Kidney (tissue), 14 donors: ENCODE results near the gene CDH13. TPM values are rescaled to one million over a fixed set of nuclear protein-coding genes. Genes with fewer than 3 reads are reported as not detected.

Experiments used
- DNase-seq, 5 donors: peaks; one replicate each; pipeline ENCODE4 v3.0.0-alpha.2; 2013 to 2020
- FAIRE-seq: peaks from 2 replicates; lab custom pipeline; 2012; peaks lifted over from hg19 to GRCh38; lab: Jason Lieb, UNC
- H3K27ac ChIP-seq, 2 donors: one replicate each; pipeline ENCODE4 v1.7.0; 2013; ENCODE audit warnings: low read depth in 2 of 2, low read length in 2 of 2, inconsistent platforms in 1 of 2
- H3K27me3 ChIP-seq: one replicate; pipeline ENCODE4 v1.7.1; 2013; ENCODE audit warnings: low read length, inconsistent platforms; ENCODE audit not compliant: control insufficient read depth, insufficient read depth
- H3K36me3 ChIP-seq, 3 donors: one replicate each; pipeline versions ENCODE4 v1.7.0 to v1.7.1; 2013; ENCODE audit warnings: low read length in 3 of 3, control low read depth in 1 of 3, inconsistent platforms in 1 of 3; ENCODE audit not compliant: insufficient read depth in 3 of 3, control insufficient read depth in 2 of 3
- H3K4me1 ChIP-seq, 3 donors: one replicate each; pipeline versions ENCODE4 v1.7.0 to v1.7.1; 2013; ENCODE audit warnings: low read length in 3 of 3, inconsistent platforms in 1 of 3, low read depth in 1 of 3; ENCODE audit not compliant: control insufficient read depth in 2 of 3, insufficient read depth in 2 of 3
- H3K4me3 ChIP-seq, 3 donors: one replicate each; pipeline versions ENCODE4 v1.7.0 to v1.8.1; 2013; ENCODE audit warnings: low read length in 3 of 3, control low read depth in 1 of 3, inconsistent platforms in 1 of 3
- H3K9ac ChIP-seq, 3 donors: one replicate each; pipeline versions ENCODE4 v1.7.0 to v1.7.1; 2013; ENCODE audit warnings: low read length in 3 of 3, control low read depth in 1 of 3, inconsistent platforms in 1 of 3
- H3K9me3 ChIP-seq, 3 donors: one replicate each; pipeline versions ENCODE4 v1.7.0 to v1.7.1; 2013; ENCODE audit warnings: low read length in 3 of 3, control low read depth in 1 of 3, inconsistent platforms in 1 of 3; ENCODE audit not compliant: control insufficient read depth in 2 of 3, insufficient read depth in 1 of 3
- CTCF ChIP-seq: IDR thresholded peaks from 3 replicates; pipeline ENCODE4 v1.5.1; 2012; ENCODE audit warnings: mild to moderate bottlenecking, moderate library complexity, borderline replicate concordance; ENCODE audit not compliant: insufficient read depth; ENCODE audit errors: extremely low read depth
- intact Hi-C: fragments of 100-400 bp; cut with DNase I; formaldehyde crosslinking; loops from one replicate; pipeline ENCODE4 v1.11.1; 2022
- polyA plus RNA-seq: library from polyadenylated mRNA; stranded (reverse); fragments of 350-450 nt; fragmentation: Illumina TruSeq; extraction: RNeasy Lipid Tissue Mini Kit (QIAGEN cat#74804); gene quantifications from one replicate; pipeline ENCODE4 v1.2.3, GENCODE V29; 2014; ENCODE audit warnings: low read depth, low replicate concordance; ENCODE audit not compliant: insufficient read depth
- total RNA-seq: library from RNA; stranded (reverse); fragmentation: NEBNext Ultra II Directional; extraction: Animal tissue kit (Norgen Biotek cat#: 25700); gene quantifications from one replicate; pipeline ENCODE4 v1.2.1, GENCODE V29; 2021
- donor health status: control.
- donor health status: control.
- donor health status: control.
- donor health status: control.
- donor health status: control.
- donor health status: DM: yes; HTN: yes; CAD: no.
- donor health status: Normal renal cell carcinoma (clear cell type).

The CDH13 gene
- total and polyA plus RNA-seq, 2 donors from 2014 or later = 4.8 to 13.8 TPM

GRCh38 chr16:83160287-83161020, 533.7 kb downstream of the CDH13 start:
- Histone ChIP-seq H3K27ac (no peak overlapping the region), H3K36me3 (no peaks in the 10 kb centered on the region), H3K27me3 (no peaks in the 10 kb centered on the region), H3K9ac (no peak overlapping the region), H3K4me1 (no peaks in the 10 kb centered on the region), H3K9me3 (no peaks in the 10 kb centered on the region), H3K4me3 (no peak overlapping the region)
- DNase-seq (no peak), FAIRE-seq (no peak)
- no peak for TF ChIP-seq CTCF
- intact Hi-C loops = no loop called here

GRCh38 chr16:83162791-83163190, 536.0 kb downstream of the CDH13 start:
- Histone ChIP-seq H3K36me3 (no peaks in the 10 kb centered on the region), H3K27me3 (no peaks in the 10 kb centered on the region), H3K9me3 (no peaks in the 10 kb centered on the region), H3K4me1 (no peaks in the 10 kb centered on the region), H3K27ac (no peak overlapping the region), H3K4me3 (no peak overlapping the region), H3K9ac (no peak overlapping the region)
- FAIRE-seq (no peak), DNase-seq (no peak)
- no peak for TF ChIP-seq CTCF
- intact Hi-C loops = no loop called here

GRCh38 chr16:83164816-83165215, 538.0 kb downstream of the CDH13 start:
- intact Hi-C loops = no loop called here
- no peaks in the 10 kb centered on the region for H3K36me3 ChIP-seq
- H3K4me3 ChIP-seq = no peak overlapping the region
- H3K27me3 ChIP-seq = no peaks in the 10 kb centered on the region
- H3K27ac ChIP-seq = no peak overlapping the region
- H3K4me1 ChIP-seq = no peaks in the 10 kb centered on the region
- no peaks in the 10 kb centered on the region for H3K9me3 ChIP-seq
- no peak overlapping the region for H3K9ac ChIP-seq
- no peak for TF ChIP-seq CTCF
- no peak for FAIRE-seq
- no peak for DNase-seq

- no peak overlapping the region for H3K27ac ChIP-seq
- H3K36me3 ChIP-seq = no peaks in the 10 kb centered on the region
- peak in 2 of 5 donors; percentile 4 to 27 for DNase-seq
- intact Hi-C loops = no loop called here
- TF ChIP-seq CTCF = no peak
- no peak overlapping the region for H3K4me3 ChIP-seq
- no peaks in the 10 kb centered on the region for H3K4me1 ChIP-seq
- no peak for FAIRE-seq
- H3K9ac ChIP-seq = no peak overlapping the region
- no peaks in the 10 kb centered on the region for H3K9me3 ChIP-seq
- no peaks in the 10 kb centered on the region for H3K27me3 ChIP-seq
Observed at GRCh38 chr16:83171396-83171795, 544.6 kb downstream of the CDH13 start.
